K562 (cell line): ENCODE measurements around the gene UGT1A9.

ENCODE experiments used
- EGR1 ChIP-seq: fragments of 450-650 bp; conservative IDR thresholded peaks from 2 replicates; pipeline ENCODE4 v1.6.1; 2017; ENCODE audit warnings: mild to moderate bottlenecking
- HINFP ChIP-seq: fragments of 450-650 bp; conservative IDR thresholded peaks from 2 replicates; pipeline ENCODE4 v1.6.1; 2016; ENCODE audit warnings: missing genetic modification characterization, low read depth, mild to moderate bottlenecking, control low read depth, missing compliant biosample characterization
- KDM1A ChIP-seq, 2 experiments: fragments of 450-650 bp; IDR thresholded peaks; 2 replicates each; pipeline ENCODE4 v1.6.1; 2016; ENCODE audit warnings: mild to moderate bottlenecking in 2 of 2
- KDM4B ChIP-seq, 2 experiments: fragments of 450-650 bp in 1 of 2; sonication (generic) in 1 of 2; IDR thresholded peaks; 2 replicates each; pipeline ENCODE4 v1.6.1; 2016 to 2017; ENCODE audit warnings: borderline replicate concordance in 2 of 2, antibody characterized with exemption in 1 of 2, low read depth in 1 of 2, mild to moderate bottlenecking in 1 of 2
- ZZZ3 ChIP-seq: fragments of 450-650 bp; IDR thresholded peaks from 2 replicates; pipeline ENCODE4 v1.6.1; 2016; ENCODE audit warnings: antibody characterized with exemption, mild to moderate bottlenecking, moderate library complexity

GRCh38 chr2:233706720-233707119, 35.0 kb downstream of the UGT1A9 start:
- TF ChIP-seq KDM4B (IDR thresholded peaks at IDR 0.05; ENCODE audit: borderline replicate concordance in 2 of 2, low read depth in 1 of 2) = no peak
- no peak for TF ChIP-seq EGR1
- TF ChIP-seq KDM1A (IDR thresholded peaks at IDR 0.05) = no peak
- TF ChIP-seq HINFP (tag) = no peak
- TF ChIP-seq ZZZ3 = no peak
